ENCODE measurements around the gene PSME3IP1.

The PSME3IP1 gene

GRCh38 chr16:57144027-57144426, 41.8 kb downstream of the PSME3IP1 start:
- no peak for DNase-seq (ENCODE audit: low spot score)

- no peak for DNase-seq (ENCODE audit: low spot score)
Observed at GRCh38 chr16:57143149-57143921, 42.5 kb downstream of the PSME3IP1 start.

- DNase-seq (ENCODE audit: low spot score), result peak; percentile 22
Observed at GRCh38 chr16:57141822-57142631, 43.8 kb downstream of the PSME3IP1 start.

GRCh38 chr16:57140931-57141668, 44.7 kb downstream of the PSME3IP1 start:
- no peak for DNase-seq (ENCODE audit: low spot score)

- no peak for DNase-seq (ENCODE audit: low spot score)
Observed at GRCh38 chr16:57138281-57138935, 47.4 kb downstream of the PSME3IP1 start.

GRCh38 chr16:57137566-57138273, 48.1 kb downstream of the PSME3IP1 start:
- no peak for DNase-seq (ENCODE audit: low spot score)

- no peak for DNase-seq (ENCODE audit: low spot score)
Observed at GRCh38 chr16:57137043-57137442, 48.8 kb downstream of the PSME3IP1 start.

- peak; percentile 19 for DNase-seq (ENCODE audit: low spot score)
Observed at GRCh38 chr16:57134982-57135381, 50.9 kb downstream of the PSME3IP1 start.

GRCh38 chr16:57133886-57134285, 52.0 kb downstream of the PSME3IP1 start:
- no peak for DNase-seq (ENCODE audit: low spot score)

GRCh38 chr16:57133031-57133430, 52.8 kb downstream of the PSME3IP1 start:
- no peak for DNase-seq (ENCODE audit: low spot score)

- DNase-seq (ENCODE audit: low spot score), result no peak
Observed at GRCh38 chr16:57132470-57132869, 53.4 kb downstream of the PSME3IP1 start.

GRCh38 chr16:57131351-57131970, 54.4 kb downstream of the PSME3IP1 start:
- no peak for DNase-seq (ENCODE audit: low spot score)

GRCh38 chr16:57130950-57131321, 54.9 kb downstream of the PSME3IP1 start:
- no peak for DNase-seq (ENCODE audit: low spot score)

- DNase-seq (ENCODE audit: low spot score), result peak; percentile 62
Observed at GRCh38 chr16:57128771-57129389, 57.0 kb downstream of the PSME3IP1 start.

GRCh38 chr16:57127836-57128235, 58.0 kb downstream of the PSME3IP1 start:
- DNase-seq (ENCODE audit: low spot score), result no peak

- no peak for DNase-seq (ENCODE audit: low spot score)
Observed at GRCh38 chr16:57127037-57127763, 58.6 kb downstream of the PSME3IP1 start.

GRCh38 chr16:57126411-57126810, 59.4 kb downstream of the PSME3IP1 start:
- DNase-seq (ENCODE audit: low spot score), result no peak

GRCh38 chr16:57125969-57126368, 59.9 kb downstream of the PSME3IP1 start:
- DNase-seq (ENCODE audit: low spot score), result no peak

- no peak for DNase-seq (ENCODE audit: low spot score)
Observed at GRCh38 chr16:57125376-57125775, 60.5 kb downstream of the PSME3IP1 start.
